ENCODE data around the gene GLI3.

GLI3 gene

DNA sequence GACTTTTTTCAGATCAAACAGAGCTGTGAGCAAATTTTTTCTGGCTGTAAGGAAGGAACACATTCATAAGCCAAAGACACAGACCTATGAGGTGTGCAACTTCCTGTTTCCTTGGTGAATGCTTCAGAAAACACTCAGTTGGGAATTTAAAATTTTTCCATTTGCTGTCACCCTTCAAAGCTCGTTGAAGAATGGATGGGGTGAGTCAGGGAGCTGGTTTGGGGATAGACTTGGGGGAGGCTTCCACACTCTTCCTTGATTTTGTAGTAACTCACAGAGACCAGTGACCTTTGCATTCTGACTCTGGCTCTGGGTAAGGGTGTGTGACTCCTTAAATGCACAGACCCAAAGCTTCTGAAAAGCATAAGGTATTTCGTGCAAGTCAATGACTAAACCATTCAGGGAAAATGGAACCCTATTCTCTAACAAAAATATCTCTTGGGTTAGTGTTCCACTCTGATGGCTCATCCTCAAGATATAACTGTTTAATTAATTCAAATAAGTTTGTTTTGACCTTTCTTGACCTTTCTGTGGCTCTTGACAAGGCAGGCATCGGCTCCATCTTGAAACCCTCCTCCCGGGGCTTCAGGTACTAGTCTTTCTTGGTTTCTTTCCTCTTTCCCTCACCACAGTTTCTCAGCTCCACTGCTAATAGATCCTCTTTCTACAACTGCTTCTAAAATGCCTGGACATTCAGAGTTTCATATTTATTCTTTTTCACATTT, 306.3 kb downstream of the GLI3 start:
- DNase-seq (ENCODE audit: low read depth, low spot score) = no peak

DNA sequence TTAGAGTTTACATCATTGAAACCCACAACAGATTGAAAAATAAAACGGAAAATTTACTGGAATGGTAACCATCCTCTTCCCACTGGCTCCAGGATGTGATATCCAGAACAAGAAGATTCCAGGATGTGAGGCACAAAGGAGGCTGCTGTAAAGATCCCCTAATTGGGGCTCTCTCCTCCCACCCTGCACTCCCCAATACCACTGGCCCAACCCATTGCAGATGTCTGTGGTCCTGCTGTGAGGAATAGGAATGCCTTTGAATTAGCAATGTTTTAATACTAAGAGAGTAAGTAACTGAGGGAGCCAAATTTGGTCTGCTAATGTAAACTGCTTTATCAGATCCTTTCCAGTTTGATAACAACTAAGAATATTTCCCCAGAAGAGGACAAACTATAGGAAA, 308.2 kb downstream of the GLI3 start:
- no peak for DNase-seq (ENCODE audit: low read depth, low spot score)

DNA sequence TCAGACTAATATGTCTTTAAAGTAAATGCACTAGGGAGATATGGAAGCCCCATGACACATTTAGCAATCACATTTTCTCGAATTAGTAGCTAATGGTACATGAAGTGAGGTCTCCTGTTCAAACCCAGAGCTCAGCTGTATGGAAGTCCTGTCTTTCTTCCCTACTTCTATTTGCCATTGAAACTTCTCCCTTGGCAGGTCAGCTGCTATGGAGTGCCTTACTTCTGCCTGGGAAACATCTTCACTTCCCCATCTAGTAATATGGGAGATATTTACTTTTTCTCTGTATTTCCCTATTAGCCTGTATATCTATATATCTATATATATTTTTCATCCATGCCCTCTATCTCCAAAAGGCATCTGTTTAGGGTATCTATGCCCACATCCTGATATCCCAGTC, 308.8 kb downstream of the GLI3 start:
- no peak for DNase-seq (ENCODE audit: low read depth, low spot score)

DNA sequence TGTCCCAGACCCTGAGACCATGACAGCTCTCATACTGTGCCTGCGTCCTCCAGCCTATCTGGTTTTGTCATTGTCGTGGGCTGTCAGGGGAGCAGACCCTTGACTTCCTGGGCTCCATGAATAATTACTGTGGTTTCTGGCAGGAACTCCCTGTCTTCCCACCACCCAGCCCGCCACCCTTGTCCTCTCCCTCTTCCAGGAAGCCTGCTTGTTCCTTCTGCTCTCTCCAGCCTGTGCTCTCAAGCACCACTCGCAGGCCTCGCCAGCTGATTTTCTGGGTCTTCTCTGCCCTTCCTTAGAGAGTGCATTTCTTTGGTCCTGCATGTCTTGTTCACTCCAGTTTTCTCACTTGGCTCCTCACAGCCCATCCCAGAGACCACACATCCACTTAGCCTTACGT, 309.6 kb downstream of the GLI3 start:
- DNase-seq (ENCODE audit: low read depth, low spot score) = no peak

DNA sequence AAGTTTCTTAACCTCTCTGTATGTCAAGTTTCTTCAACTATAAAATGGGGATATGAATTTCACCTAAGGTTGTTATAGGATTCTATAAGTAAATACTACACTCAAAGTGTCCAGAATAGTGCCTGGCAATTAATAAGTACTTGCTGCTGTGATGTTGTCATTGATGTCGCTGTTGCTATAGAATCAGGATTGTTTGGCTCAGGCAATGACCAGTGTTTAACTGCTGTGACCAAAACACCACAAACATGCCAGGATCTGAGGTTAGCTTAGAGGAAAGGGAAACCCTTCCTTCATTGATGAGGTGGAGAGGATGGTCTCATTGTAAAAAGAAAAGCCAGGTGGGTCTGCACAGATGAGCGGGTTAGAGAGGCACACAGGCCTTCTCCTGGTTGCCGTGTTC, 311.1 kb downstream of the GLI3 start:
- no peak for DNase-seq (ENCODE audit: low read depth, low spot score)

DNA sequence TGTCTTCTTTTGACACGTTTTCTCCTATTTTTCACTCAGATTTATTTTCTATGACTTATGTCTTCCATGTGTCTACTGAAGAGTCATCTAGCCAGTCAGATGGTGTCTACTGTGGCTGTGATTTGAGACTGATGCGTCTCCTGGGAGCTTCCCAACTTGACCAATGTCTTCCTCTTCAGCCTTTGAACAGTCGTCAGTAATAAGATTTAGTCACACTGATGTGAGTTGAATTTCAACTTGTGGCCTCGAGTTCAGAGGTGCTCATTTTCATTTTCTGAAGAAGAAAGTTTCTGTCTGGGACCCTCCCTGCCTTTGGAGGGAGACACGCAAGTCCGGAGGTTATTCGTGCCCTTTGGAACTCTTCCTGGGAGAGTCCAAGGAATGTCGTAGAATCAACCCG, 312.2 kb downstream of the GLI3 start:
- DNase-seq (ENCODE audit: low read depth, low spot score) = no peak

DNA sequence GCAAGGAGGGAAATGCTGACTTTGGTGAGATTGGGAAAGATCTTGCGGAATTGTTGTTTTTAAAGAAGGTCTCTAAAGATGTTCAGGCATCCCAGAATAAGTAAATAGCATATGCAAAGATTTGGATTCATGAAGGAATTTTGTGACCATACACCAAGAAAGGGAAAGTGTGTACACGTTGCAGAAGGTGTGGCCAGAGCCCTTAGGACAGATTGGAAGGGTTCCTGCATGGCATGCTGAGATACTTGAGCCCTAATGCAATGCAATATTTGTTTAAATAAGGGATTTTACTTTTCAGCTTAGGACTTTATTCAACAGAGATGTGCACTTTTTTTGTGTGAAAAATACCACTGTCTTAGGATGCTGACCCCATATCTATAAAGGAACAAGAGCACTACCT, 314.6 kb downstream of the GLI3 start:
- no peak for DNase-seq (ENCODE audit: low read depth, low spot score)

DNA sequence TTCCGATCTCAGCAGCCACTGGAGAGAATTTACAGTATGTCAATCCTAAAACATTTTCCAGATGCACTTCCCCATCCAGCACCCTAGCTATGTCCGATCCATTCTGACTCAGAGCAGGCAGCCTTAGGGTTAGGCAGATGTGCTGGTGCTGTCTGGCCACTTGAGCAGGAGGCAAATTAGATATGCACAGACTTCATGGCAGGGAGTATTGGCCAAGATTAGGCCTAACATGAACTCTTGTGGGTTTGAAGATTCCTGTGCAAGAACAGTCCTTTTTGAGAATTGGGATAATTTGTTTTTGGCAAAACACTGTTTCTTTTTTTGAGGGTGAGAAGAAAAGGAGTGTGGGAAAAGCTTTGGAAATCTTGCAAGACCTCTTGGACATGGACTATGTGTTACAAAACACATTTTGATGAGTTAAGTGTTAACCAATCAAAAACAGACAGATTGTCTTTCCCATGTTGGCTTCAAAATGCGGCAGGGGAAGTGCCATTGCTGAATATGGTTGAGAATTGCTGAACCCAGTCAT, 315.5 kb downstream of the GLI3 start:
- DNase-seq (ENCODE audit: low read depth, low spot score) = no peak

DNA sequence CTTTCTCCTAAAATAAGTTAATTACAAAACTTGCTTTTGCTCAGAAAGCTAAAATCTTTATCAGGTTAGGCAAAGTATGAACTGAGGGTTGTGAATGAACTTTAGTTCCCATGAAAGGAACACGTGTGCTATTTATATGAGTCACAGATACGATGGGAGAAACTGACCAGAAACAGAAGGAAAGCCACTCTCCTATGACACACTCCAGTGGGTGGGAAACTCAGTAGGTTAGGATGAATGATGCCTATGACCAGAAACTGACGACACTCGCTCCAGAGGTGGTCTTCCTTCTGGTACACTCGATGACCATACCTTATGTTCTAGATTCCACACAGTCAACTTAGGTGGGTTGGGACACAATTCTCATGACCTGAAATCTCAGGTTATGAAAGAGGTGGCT, 318.4 kb downstream of the GLI3 start:
- peak; percentile 21 for DNase-seq (ENCODE audit: low read depth, low spot score)

DNA sequence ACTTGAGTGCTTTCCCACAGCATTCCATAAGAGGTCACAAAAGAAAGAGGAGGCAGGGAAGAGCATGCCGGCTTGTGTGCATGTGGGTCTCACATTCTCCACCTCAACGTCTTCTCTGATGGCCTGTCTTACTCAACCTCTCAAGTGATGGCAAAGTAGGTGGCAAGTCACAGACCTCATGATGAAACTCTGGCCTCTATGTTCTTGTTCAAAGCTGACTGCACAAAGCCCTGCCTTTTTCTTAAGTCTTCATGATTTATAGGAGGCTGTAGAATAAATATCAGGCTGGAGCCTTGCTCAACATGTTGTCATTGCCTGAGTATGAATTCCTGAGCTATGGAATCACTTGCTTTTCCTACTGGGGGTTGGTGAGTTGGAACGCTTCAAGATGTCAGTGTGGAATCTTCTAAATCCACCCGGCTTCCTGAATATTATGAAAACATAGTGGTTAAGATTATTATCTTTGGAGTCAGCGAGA, 320.5 kb downstream of the GLI3 start:
- DNase-seq (ENCODE audit: low read depth, low spot score) = peak; percentile 67

DNA sequence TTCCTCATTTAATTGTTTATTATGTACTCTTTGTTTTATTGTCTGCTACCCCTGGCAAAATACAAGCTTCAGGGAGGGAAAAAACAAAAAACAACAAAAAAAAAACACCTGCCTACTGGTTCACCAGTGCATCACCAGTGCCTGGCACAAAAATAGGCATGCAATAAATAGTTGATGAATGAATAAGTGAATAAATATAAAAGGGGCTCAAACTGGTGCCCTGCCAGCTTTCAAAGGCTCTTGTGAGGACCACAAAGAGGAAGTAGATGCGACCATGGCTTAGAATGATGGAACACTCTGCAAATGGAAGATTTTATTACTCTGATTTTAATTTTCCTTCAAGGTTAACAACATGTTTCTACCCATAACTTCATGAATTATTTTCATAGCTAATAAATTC, 321.1 kb downstream of the GLI3 start:
- no peak for DNase-seq (ENCODE audit: low read depth, low spot score)

DNA sequence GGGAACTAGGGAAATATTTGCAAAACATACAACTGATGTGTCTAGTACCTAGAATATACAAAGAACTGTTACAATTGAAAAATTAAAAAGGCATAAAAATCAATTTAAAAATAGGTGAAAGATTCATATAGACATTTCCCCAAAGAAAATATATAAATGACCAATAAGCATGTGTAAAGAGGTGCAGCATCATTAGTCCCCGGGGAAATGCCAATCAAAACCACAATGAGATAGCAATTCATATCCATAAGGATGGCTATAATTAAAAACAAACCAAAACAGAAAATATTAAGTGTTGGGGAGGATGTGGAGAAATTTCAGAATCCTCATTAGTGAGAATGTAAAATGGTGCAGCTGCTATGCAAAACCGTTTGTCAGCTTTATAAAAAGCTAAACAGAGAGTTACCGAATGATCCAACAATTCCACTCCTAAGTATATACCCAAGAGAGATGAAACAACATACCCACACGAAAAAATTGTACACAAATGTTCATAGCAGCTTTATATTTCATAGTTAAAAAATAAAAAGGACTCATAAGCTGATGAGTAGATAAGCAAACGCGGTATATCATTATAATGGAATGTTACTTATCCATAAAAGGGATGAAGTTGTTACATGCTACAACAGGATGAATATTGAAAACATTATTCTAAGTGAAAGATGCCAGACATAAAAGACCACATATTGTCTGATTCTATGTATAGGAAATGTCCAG, 324.0 kb downstream of the GLI3 start:
- no peak for DNase-seq (ENCODE audit: low read depth, low spot score)

DNA sequence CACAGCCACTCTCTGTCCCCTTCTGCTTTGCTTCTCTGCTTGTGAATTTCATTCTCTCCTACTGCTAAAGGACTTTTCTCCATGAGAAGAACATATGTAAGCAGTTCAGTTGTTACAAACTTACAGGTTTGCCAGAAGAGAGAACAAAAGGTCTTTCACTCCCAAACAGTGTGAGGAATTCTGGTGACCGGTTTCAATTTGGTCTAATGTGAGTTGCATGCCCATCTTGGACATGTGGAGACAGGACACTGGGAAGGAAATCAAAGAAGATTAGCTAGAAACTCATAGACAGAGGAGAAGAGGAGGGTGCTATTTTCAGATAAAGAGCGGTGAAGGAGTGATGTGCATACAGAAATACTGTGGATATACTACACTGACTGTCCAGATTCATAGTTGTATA, 324.6 kb downstream of the GLI3 start:
- DNase-seq (ENCODE audit: low read depth, low spot score) = no peak

DNA sequence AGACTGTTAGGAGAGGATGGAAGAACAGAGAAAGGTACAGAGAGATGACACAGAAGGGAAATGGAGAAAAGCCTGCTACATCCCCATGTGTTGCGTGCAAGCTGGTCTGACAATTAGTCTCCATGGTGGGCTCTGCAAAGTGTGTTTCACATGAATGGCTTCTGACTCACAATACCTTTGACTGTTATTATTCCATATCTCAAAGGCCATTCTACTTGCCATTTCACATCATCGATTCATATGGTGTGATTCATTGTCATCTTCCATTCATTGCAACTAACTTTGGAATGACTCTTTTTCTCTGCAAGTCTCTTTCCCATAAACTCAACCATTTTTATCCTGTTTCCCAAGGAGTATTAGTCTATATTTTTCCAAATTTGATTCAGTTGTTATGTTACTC, 325.2 kb downstream of the GLI3 start:
- no peak for DNase-seq (ENCODE audit: low read depth, low spot score)

All from smooth muscle cell of the brain vasculature (primary cell).